GM19452 (cell line): ENCODE results near the gene PSMB7.

Source experiments
- ATAC-seq: cut with Tn5 transposase; IDR thresholded peaks from one replicate; pipeline ENCODE4 v1.9.1; 2021; ENCODE audit not compliant: unreplicated experiment

The PSMB7 gene

DNA sequence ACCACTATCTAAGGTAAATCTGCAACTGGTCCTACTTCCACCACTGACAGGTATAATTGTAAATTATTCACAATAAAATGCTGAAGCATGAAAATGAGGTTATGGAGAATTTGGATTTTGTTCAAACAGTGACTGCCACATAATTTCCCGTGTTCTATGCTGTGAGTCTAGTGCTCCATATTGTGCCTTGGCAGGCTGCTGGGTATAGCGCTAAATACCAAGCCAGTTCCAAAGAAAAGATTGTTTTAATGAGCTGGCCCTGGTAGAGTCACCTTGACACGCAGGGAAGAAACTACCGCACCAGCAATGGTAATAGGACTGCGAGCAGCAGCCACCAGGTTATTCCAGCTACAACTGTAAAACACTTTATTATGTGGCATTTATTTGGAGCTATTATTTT lies 30.4 kb downstream of the PSMB7 start:
- no peak for ATAC-seq

DNA sequence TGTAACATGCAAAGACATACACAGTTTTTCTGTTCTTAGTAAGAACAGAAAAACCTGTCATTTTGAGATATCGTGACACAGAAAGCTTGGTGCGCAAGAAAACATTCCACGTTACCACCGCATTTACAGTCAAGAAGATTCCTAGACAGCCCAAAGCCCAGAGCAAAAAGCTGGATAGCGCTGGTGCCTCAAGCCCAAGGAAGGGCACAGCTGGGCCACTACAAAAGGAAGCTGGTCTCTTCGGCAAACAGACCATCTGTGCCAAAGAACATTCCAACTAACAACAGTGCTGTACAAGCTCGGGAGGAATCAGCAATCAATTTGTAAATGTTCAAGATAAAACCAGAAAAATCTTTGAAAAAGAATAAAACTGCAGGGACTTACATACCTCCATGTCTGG lies 31.0 kb downstream of the PSMB7 start:
- no peak for ATAC-seq

DNA sequence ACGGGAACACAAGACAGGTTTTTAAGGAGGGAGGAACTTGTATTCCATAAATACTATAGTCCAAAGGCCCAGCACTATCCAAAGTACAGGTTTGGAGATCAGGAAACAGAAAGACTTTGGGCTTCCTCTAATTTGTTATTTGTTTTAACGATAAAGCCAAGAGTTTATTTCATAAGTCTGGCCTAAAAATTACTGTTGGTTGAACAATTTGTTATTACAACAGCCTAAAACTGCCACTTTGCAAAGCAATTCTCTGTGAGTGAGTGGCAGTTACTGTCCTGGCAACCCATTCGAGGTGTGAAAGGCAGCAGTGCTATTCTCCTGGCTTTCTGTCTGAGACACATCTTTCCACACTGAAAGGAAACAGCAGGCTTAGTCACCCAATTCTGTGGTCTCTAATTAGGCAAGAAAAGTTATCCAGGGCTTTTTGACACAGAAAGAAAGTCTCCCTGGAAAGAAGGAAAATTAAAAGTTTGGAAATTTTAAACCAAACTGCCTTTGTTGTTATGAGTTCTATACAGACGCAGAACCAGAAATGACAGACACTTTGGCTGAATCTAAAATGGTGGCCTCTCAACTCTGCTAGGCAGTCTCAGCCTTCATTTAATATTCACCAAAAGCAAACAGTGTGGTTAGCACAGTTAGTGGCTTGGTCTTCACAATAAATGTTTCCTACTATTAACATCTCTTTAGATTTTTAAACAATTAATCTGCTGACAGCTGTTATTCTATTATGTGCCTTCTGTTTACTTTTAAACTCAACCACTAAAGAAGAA lies 33.9 kb downstream of the PSMB7 start:
- no peak for ATAC-seq

DNA sequence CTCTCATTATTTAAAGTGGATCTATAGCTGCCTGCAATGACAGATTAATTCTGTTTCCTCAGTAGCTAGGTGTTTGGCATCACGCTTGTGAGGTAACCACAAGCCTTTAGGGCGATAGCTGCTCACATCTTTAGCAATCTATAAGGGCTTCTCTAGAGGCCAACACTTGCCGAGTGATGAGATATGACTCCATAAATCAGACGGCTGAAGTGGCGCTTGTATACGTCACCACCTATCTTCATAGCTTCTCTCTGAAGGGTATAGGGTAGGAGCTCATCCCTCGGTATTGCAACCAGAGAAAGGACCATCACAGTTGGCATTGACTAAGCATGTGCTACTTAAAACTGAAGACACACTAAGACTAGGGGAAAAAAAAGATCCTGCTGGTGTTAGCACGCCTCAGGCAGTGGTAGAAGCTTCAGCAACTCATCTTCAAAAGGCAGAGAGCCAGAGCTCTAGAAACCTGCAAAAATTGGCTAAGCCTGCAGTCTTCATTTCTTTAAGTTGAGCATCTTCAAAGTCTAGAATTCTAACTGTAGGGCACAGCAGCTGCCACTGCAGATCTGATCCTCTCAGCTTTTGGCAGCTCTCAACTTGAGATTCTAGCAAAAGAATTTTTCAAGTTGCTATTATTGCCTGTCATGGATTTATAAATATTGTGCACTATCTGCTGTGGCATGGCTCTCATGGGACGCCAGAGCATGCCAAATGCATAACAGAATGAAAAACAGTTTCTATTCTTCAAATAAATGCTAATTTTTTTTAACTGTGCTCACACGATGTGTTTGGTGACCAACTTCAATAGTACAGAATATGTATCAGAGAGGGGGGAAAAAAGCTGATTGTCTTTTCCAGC lies 37.5 kb downstream of the PSMB7 start:
- ATAC-seq: no peak

DNA sequence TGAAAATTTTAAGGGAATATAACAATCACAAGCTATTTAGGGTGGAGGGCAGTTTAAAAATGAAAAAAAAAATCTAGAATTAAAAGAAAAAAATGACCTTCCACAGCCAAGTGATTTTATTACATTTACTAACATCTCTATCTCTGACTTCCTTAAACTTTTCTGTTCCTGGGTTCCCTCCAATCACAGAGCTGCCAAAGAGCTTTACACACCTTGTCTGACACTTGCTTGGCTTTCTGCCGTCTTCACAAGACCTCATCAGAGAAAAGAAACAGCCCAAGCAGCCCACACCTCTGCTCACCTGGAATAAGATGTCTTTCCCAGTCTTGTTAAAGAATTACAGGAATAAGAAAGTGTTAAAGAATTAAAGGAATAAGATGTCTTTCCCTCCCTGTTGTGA lies 38.9 kb downstream of the PSMB7 start:
- no peak for ATAC-seq

DNA sequence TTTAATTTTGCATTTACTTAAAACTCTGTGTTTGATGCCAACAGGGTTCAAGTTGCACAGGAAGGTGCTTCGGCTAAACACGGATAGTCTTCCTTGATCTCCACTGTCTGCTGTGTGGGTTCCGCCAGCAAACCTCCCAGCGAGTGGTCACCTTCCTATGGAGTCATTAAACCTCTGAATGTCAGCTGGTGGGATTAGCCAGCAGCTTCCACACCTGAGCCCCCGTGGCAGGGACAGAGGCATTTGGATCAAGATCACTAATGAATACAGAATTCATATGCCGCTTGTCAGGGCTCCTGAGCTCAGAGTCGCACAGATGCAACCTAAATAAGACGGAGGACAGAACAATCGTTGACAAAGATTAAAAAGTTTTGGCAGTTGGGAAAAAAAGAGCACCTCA lies 39.5 kb downstream of the PSMB7 start:
- no peak for ATAC-seq

DNA sequence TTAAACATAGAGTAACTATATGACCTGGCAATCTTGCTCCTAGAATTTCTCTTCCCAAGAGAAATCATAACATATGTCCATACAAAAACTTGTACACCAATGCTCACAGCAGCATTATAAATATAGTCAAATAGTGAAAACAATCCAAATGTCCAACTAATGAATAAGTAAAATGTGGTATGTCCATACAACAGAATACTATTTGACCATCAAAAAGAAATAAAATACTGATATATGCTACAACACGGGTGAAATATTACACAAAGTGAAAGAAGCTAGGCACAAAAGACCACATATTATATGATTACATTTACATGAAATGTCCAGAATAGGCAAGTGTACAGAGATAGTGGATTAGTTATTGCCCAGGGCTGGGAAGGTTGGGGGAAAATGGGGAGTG lies 41.4 kb downstream of the PSMB7 start:
- no peak for ATAC-seq

DNA sequence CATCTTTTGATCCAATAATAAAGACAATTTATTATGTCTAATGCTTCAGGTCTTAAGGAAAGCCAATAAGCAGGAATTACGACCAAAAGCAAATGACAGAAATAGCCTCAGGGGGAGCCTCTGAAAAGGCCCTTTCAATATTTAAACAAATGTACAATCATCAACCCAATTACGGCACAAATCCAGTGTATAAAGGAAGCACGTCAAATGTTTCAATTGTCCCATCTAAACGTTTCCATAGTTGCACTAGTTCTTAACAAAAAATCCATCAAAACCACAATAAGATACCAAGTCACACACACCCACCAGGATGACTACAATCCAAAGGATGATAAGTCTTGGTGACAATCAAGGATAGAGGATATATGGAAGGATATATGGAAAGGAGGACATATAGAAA lies 41.9 kb downstream of the PSMB7 start:
- ATAC-seq: no peak

DNA sequence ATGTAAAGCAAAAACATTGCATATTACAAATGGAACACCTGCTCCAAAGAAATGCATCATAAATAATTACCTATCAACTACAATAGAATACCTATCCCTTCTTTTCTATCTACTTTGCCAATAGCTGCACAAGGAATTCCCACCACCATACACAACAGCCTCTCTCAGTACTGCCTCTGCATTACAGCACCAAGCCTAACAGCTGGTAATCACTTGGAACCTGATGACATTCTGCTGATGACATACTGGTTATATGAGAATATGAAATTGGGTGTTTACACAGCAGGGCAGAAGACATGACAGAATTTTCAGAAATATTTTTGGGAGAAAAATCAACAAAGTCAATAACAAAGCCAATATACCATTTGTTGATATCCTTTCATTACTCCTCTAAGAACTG lies 43.2 kb downstream of the PSMB7 start:
- ATAC-seq: no peak

DNA sequence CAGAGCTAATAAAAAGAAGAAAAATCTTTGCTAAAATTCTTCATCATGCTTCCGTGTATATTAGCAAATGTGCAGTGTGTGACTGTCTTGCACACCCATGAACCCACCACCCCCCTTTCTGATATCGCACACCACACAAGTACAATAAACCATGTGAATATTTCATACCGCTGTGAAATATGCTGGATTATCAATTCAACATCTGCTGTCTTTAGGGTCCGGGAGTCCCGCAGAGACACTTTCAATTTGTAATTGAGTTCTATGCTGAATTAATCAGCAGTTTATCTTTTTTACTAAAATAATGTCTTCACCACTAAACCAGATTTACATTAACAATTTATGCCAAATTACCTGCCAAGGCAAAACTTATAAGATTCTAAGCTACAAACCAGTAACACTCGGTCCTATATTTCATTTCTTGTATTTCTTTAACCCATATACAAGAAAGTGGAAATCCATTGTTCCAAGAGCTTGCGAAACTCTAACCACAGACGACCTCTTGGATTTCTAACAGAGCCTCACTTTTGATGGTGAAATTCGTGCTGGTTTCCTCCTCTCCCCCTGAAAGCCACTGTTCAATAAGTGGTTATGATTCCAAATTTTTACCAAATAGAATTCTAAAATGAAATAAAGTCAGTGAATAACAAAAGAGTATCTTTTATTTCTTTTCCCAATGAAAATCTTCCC lies 44.2 kb downstream of the PSMB7 start:
- ATAC-seq: no peak

DNA sequence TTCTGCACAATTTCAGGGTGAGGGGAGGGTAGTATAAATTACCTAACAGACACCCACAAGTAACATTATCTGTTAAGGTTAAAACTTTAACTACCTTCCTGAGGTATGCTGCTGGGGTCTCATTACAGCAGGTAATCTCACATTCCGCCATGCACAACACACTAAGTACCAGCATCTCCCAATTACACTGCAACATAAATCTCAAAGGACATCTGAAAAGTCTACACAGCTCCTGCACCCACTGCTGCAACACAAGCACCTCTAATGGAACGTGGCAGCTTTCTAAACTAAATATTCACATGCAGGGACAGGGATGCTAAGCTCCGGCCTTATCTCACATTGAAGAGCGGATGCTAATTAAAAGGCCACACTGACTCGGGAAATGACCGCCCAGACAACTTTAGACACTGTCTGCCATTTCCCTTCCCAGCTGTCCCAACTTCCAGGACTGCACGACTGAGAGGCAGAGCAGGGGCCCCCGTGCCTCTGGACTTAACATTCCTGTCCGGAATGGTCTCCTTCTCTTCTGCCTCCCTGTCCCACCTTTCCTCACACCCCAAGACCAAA lies 45.9 kb downstream of the PSMB7 start:
- no peak for ATAC-seq

DNA sequence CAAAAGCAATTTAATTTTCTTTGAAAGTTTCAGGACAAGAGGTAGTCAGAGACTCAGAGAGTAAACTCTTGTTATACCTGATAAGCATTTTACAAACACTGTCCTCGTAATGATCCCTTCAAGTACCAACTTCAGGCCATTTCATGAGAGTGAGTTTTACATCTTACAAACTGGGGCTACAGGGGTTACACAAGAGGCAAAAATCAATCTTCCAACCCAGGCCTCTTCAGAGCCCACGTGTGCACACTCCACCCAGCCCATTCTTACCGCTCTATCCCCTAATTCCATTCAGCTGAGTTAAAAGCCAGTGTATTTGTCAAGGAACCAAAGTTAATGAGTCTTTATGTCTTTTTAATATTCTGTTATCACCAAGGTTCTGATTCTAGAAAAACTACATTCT lies 46.5 kb downstream of the PSMB7 start:
- no peak for ATAC-seq

DNA sequence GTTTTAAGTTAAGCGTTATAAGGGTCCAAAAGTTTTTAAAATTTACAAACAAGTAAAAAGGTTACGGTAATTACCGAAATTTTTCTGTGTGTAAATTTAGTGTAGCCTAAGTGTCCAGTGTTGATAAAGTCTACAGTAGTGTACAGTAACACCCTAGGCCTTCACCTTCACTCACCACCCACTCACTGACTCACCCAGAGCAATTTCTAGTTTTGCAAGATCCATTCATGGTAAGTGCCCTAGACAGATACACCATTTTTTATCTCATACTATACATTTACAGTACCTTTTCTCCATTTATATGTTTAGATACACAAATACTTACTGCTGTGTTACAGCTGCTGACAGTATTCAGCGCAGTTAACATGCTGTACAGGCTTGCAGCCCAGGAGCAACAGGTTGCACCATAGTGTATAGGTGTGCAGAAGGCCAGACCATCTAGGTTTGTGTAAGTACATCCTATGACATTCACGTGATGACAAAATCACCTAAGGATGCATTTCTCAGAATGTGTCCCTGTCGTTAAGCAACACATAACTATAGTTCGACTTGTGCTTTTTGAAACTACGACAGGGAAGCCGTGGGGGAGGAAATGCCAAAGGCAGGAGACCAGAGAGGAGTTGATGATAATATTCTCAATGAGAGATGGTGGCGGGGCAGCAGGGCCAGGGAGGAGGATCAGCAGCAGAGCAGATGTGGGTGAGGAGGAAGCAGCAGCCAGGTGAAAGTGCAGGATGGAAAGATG lies 48.6 kb downstream of the PSMB7 start:
- ATAC-seq: no peak

DNA sequence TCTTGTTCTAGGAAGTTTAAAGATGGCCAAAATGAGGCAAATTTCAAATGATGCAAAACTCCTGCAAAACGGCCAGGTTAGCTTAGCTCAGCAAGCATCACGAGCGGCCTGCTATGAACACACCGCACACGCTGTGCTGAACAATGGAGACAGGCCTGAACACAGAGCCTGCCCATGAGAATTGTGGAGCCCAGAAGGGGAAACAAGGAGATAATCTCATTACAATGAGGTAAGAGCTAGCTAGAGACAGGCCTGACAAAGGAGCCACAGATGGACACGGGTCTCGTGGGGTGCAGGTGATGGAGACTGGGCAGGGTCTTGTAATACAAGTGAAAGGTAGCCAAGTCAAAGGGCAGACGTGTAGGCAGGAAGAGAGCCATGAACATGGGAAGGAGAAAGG lies 50.2 kb downstream of the PSMB7 start:
- ATAC-seq: no peak

DNA sequence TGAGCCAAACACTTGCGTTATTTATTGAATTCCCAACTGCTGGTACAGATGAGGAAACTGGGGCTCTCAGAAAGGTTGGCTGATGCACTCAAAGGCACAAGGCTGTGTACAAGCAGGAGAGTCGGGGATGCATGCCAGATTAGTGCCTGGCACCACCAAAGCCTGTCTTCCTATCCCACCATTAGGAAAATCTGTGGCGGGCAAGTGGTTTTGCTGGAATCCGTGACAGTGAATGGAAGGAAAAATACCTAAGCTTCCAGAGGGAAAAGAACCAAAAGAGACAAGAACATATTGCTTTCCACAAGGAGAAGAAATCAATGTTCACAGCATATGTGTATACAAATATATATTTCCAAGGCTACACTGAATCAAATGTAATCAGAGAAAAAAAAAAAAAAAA lies 51.1 kb downstream of the PSMB7 start:
- ATAC-seq: no peak

DNA sequence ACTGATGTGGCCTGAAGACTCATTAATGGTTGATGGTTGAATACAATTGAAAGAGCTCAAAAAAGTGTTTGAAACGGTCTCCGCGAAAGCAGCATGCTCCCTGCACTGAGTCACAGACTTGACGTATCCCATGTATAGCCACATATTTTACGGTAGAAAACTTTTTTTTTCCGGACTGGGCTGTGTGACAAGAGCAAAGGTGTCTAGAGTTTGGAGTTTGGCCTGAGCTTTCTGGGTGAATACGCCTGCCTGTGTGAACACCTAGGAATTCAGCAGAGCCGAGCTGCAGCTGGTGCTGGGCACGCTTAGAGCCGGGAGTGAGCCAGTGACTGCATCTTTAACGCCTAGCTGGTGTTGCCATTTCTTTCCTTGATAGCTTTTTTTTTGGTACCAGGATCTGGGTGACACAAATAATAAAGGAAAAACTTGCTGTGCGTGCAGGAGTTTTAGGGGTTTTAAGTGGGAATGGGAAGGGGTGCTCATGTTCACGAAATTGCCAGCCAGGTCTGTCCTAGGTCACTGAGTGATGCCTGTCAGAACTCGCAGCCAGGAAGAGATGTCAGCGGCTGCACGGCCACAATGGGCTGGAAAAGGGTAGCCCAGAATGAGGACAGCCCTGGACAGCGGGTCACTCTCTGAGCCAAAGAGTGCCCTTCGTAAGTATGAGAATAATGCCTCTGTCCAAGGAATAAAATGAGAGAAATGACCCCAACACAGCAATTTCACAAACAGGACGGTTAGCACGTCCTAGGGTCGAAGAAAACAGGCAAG lies 51.7 kb downstream of the PSMB7 start:
- no peak for ATAC-seq

DNA sequence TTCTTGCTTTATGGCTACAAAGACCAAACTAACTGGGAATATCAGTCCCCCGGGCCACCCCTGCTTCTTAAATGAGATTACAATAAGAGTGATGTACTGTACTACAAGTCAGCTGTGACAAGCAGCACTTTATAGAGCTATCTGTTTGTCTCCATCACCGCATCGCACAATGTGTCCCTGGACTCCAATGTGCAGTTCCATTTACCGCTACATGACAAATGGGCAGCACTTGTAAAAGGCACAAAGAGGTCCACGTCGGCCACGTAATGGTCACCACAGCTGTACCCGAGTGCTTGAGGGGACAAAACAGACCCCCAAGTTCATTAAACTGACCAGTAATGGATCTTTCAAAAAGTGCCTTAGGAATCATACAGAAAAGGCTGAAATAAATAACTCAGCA lies 54.1 kb downstream of the PSMB7 start:
- no peak for ATAC-seq

DNA sequence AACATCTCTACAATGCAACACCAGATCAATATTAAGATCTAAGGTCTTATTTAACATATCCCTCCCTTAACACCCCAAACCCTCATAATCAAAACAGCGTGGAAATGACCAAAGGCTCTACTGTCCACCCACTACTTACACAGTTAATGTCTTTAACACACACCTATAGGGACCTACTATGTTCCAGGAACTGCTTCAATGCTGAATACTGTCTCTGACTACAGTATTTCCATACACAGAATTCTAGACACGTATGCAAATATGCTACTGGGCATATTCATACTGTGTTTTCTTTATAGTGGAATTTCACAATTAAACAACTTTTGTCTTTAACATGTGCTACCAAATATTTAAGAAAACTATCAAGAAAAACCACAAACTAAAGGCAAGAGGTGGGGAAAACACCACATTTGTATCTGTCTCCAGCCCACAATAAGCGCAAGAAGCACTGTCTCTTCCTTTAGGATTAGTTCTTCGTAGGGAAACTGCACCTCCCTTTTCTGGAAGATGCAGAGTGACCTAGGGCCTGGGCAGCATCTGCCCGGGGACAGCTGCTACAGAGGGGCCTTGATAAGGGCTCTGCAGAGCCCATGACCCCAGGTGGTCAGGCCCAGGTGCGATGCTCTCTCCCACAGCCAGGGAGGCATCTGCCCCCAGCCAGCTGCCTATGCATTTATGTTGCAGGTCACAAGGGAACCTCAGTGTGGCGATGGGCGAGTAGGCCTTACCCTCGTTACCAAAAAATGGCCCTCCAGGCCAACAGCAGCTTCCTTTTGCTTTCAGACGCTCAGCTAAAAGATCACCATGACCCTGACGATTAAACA lies 55.2 kb downstream of the PSMB7 start:
- no peak for ATAC-seq

DNA sequence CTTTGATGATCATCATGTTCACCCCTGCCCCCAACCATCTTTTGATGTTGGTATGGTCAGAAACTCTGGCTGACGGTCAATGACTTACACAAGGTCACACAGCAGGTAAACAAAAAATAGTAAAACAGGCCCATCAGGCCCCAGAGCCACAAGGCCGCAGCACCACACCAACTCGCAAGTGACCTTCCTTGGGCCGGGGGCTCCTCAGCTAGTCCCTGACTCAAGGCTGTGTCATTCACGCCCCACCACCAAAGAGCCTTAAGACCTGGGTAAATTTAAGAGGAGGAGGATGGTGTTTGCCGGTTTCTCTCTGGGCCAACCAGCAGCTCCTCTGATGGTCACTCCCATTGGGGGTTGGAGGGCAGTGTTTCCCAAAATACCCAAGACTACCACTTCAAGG lies 55.8 kb downstream of the PSMB7 start:
- no peak for ATAC-seq
